HFF-Myc (cell line): Measurements from ENCODE around the gene CYP4B1.

Source experiments
- DNase-seq: peaks from one replicate; pipeline ENCODE4 v3.0.0-alpha.2; 2011; ENCODE audit warnings: low read depth; ENCODE audit errors: extremely low read depth
- H3K4me3 ChIP-seq: replicated peaks from 2 replicates; pipeline ENCODE4 v1.5.1; 2011; ENCODE audit warnings: low read depth, mild to moderate bottlenecking, control low read depth, low read length
- TF ChIP-seq, protein P1 (sequence below): IDR thresholded peaks from 2 replicates; pipeline ENCODE4 v1.5.1; 2012; ENCODE audit warnings: mild to moderate bottlenecking, low read depth, low read length, control low read depth; ENCODE audit errors: missing control alignments

The CYP4B1 gene

DNA sequence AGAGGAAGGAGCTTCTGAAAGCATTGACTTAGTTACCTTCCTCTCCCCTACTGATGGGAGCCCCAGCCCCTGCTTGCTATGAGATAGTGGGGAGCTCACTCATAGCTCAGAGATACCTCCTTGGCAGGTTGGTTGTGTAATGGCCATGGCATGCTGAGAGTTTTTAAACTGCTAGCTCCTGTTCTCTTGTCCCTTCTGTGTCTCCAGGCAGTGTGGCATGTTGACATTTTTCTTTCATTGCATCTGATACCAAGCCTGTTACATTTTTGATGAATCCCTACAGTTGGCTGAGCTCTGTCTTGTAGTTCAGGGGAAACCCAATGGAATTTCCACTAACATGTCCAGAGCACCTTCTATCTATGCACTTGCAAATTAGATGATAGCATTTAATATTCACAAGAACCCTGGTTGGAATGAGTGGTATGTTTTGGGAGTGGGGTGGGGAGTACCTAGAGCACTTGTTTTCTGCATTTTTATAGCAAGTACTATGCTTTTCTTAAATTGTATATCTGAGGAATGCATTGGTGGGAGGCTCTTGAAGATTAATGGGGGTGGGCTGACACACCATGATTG lies 40.8 kb upstream of the CYP4B1 start:
- H3K4me3 ChIP-seq = no peak overlapping the region
- DNase-seq = no peak
- TF ChIP-seq, protein P1, sequence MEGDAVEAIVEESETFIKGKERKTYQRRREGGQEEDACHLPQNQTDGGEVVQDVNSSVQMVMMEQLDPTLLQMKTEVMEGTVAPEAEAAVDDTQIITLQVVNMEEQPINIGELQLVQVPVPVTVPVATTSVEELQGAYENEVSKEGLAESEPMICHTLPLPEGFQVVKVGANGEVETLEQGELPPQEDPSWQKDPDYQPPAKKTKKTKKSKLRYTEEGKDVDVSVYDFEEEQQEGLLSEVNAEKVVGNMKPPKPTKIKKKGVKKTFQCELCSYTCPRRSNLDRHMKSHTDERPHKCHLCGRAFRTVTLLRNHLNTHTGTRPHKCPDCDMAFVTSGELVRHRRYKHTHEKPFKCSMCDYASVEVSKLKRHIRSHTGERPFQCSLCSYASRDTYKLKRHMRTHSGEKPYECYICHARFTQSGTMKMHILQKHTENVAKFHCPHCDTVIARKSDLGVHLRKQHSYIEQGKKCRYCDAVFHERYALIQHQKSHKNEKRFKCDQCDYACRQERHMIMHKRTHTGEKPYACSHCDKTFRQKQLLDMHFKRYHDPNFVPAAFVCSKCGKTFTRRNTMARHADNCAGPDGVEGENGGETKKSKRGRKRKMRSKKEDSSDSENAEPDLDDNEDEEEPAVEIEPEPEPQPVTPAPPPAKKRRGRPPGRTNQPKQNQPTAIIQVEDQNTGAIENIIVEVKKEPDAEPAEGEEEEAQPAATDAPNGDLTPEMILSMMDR = no peak

DNA sequence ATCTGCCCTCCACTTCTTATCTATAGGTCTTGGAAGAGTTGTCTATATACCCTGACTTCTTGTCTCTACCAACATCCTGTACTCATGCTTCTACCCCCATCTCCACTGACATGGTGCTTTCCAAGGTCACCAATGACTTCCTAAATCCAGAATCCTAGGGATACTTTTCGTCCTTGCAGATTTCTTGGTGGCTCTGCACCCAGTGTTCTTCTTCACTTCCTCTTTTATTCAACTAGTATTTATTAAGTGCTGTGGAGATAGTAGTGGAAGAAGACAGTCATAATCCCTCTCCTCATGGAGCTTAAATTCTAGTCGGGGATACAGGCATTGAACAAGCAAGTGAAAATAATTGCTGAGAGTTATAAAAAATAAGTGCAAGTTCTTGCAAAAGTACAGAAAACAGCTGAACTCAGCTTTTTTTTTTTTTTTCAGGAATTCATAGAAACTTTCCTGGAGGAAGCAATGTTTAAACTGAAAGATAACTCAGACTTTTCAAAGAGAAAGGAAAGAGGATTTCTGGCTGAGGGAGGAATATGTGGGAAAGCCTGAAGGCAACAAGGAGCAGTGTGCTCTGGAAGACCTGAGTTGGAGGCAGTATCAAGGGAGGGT lies 38.2 kb upstream of the CYP4B1 start:
- TF ChIP-seq, protein P1 = no peak
- DNase-seq = no peak

DNA sequence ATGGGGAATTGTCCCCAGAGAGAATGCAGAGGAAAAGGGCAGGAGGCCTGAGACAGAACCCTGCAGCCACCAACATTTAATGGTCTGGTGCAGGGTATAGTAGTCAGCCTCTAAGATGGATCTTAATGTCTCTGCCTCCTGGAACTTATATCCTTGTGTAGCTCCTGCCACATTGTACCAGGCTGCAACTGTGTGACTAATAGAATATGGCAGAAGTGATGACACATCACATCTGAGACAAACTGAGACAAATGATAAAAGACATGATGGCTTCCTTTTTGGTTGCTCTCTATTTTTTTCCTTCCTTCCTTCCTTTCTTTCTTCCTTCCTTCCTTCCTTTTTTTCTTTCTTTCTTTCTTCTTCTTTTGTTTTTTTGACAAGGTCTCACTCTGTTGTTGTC lies 37.1 kb upstream of the CYP4B1 start:
- TF ChIP-seq, protein P1 = no peak

More for the DNA sequence above, 38.2 kb upstream of the CYP4B1 start:
- no peak overlapping the region for H3K4me3 ChIP-seq

DNA sequence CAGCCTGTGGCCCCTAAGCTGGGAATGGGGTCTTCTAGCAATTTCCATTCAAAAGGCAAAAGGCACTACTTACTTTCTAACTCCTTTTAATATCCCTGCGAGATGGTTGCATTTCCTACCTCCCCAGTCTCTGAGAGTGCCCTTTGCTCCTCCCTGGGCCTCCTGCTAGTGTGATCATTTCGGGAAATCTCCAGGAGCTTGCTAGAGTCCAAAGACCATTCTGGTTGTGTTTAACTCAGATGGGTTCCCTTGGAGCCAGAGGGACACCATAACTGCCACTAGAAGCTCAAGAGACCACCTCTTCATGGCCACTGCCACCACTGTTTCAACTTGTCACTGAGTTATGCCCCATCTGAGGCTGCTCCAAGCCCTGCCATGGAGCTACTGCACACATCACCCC lies 34.4 kb upstream of the CYP4B1 start:
- TF ChIP-seq, protein P1 = no peak
- no peak overlapping the region for H3K4me3 ChIP-seq
- no peak for DNase-seq

More for the DNA sequence above, 37.1 kb upstream of the CYP4B1 start:
- no peak for DNase-seq
- H3K4me3 ChIP-seq = no peak overlapping the region

DNA sequence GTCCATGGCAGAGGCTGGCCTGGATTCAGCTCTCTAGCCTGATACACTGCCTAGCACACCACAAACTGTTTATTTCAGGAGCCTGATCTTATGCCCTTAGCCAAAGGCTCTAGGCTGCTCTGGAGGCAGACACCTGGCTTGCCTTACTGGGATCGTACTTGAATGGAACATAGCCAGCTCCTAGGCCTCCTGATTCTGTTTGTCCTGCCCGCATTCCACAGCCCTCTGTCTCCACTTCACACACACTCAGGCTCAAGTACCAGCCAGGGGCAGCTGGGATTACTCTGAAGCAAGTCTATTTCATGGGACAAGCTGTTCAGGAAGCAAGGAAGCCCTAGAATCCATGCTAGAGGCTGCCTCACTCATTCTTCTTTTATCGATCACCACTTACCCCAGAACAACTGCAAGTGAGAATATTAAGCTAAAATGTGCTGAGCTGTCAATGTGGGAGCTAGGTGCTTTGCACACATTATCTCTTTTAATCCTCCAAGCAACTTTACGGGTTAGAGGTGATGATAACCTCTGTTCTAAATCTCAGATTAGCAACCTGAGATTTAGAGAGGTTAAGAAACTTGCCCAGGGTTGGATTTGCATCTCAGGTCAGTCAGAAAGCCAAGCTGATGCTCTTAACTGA lies 31.1 kb upstream of the CYP4B1 start:
- H3K4me3 ChIP-seq = no peak overlapping the region
- TF ChIP-seq, protein P1 = no peak
- DNase-seq = no peak

DNA sequence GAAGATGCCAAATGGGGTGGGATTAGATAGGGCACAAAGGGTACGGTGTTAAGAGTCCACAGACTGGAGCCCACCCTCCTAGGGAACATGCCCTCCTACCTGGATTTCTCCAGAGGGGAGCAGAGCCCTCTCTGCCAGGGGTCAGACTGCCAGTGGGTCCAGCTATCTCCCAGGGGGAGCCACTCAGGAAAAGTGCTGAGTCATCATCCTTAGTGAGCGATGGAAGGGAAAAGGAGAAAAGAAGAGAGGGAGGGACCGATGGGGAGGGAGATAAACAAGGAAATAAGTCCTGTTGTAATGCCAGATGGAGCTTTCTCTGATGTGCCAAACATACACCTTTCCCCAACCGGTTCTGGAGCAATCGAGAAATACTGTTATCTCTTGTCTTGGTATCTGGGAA lies 30.4 kb upstream of the CYP4B1 start:
- no peak for DNase-seq
- TF ChIP-seq, protein P1 = no peak
- no peak overlapping the region for H3K4me3 ChIP-seq
